Middle frontal gyrus (tissue), 1 donor: Measurements from ENCODE around the gene PRUNE2.
"Not testable (repeated sequence)": the region's sequence is repeated elsewhere in the genome, so short reads cannot be mapped to it uniquely, and the experiment has no call there.

Source experiments
- DNase-seq: peaks from one replicate; pipeline ENCODE4 v3.0.0-alpha.2; 2015; ENCODE audit warnings: low spot score; ENCODE audit errors: extremely low spot score

Gene PRUNE2

DNA sequence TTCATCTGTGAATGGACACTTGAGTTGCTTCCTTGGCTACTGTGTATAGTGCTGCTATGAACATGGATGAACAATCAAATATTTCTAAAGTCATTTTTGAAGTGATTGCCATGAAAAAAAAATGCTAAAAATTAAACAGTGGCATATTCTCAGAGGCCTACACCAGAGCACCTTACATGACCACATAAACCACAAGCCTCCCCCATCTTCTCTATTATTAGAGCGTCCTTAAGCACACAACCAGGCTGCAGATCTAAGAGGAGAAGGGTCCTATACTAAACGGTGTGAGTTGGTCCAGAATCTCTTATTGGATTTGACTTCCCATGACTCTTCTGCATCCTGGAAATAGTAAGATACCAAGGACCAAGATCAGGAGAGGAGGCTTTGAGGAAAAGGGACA is 107.4 kb downstream of the PRUNE2 start:
- no peak for DNase-seq

DNA sequence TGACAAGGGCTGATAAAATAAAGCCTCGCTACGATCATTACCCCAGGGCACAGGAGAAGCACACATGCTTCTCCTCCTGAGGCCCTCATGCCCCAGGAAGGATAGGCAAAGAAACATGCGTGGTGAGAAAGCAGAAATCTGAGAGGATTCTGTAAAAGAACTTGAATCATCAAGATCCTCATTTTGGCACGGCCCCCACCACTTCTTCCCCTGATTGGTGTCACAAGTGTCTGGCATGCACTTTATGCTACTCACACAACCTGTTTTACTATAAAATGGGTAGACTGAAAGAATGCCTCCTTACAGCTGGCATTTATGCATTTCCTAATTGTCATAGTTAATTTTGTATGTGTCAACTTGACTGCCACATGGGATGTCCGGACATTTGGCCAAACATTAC is 109.6 kb downstream of the PRUNE2 start:
- DNase-seq = no peak

DNA sequence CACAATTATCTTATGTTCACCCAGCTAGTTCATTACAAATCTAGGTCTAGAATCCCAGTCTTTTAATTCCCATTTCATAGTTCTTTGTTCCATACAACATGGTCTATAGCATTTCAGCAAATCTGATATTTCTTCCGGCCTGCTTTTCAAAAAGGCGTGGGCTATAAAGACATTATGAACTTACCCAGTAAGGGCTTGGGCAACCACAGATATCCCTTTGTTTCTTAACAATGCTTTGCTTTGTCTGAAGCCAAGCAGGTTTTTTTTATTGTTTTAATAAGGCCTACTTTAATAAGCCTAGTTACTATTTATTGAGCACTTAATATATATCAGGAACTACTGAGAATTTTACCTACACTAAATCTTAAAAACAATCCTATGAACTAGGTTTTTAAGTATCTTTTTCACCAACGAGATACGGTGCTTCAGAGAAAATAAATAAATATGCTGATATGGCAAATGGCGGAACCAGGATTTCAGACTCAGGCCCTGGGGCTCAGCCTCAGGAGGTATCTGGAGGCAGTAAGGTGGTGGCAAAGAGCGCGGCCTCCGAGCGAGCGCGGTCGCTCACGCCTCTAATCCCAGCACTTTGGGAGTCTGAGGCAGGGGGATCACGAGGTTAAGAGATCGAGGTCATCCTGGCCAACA is 112.0 kb downstream of the PRUNE2 start:
- DNase-seq = no peak

DNA sequence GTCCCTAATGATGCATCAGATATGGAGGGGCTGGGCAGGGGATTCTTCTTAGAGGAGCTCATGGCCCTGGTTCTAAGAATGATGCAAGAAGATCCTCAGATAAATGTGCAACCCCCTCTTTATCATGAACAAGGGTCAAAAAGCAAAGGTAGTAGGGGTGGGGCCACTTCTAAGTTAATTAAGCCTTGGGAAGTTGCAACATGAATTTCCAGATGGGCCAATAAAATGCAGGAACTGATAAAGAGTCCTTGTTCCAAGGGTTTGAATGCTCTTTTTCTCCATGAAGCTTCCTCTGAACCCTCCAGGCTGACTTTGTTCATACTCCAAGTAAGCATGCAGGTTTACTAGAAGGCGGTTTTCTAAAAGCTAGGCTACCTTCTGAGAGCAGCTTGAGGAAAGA is 116.1 kb downstream of the PRUNE2 start:
- no peak for DNase-seq

DNA sequence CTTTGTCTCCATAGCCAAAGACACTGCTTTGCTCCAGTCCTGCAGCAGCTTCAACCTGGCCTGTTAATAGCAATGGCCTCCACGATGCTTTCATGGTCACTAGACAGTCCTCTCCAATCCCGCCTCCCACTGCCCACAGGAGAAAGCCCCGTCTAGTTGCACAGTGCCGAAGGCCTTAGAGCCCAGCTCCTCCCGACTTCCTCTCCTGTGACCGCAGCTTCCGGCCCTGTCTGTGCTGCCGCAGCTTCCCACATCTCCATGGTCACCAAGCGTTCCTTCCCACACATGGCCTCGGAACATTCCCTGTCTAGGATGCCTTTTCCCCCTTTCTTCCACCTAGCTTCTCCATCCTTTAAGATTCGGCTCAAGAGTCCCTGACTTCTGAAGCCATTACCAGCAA is 118.2 kb downstream of the PRUNE2 start:
- no peak for DNase-seq

DNA sequence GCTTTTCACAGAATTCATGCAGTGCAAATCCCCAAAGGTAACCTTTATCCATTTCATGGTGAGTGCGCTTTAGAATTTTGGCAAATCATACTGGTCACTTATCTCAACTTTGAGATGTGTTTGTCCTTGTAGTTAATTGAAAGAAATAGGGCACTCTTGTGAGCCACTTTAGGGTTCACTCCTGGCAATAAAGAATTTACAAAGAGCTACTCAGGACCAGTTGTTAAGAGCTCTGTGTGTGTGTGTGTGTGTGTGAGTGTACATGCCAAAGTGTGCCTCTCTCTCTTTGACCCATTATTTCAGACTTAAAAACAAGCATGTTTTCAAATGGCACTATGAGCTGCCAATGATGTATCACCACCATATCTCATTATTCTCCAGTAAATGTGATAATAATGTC is 120.4 kb downstream of the PRUNE2 start:
- no peak for DNase-seq

DNA sequence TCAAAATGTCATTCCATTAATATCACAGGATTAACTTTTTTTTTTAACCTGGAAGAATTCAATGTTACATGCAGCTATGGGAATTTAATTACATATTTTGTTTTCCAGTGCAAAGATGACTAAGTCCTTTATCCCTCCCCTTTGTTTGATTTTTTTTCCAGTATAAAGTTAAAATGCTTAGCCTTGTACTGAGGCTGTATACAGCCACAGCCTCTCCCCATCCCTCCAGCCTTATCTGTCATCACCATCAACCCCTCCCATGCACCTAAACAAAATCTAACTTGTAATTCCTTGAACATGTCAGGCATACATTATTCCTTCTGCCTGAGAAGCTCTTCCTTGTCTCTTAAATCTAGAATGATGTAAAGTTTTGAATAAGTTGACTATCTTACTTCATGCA is 121.0 kb downstream of the PRUNE2 start:
- DNase-seq = no peak

DNA sequence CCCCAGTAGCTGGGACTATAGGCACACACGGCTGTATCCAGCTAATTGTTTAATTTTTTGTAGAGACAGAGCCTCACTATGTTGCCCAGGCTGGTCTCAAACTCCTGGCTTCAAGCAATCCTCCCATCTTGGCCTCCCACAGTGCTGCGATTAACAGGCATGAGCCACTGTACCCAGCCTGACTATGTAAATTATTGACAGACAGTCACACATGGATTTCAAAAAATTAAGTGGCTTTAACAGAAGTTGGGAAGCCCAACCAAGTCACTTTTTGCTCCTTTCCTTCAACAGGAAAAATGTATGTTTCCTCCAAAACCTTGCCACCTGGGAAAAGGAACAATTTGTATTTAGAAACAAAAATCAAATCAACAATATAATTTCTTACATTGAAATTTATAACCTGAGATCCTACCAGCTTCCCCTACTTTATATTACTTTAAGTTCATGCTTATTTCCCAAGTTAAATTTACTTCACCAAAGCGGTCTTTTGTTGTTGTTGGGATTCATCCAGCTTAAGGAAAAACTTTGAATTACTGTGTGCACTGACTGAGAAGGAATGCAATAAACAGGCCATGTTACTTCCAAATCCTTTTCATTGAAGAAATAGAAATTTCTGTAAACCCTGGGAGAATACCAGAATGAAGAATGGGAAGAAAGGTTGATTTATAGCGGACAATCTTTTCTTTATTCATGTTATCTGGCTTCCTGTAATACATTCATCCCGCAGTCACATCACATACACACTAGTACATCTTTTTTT is 133.0 kb downstream of the PRUNE2 start:
- no peak for DNase-seq

DNA sequence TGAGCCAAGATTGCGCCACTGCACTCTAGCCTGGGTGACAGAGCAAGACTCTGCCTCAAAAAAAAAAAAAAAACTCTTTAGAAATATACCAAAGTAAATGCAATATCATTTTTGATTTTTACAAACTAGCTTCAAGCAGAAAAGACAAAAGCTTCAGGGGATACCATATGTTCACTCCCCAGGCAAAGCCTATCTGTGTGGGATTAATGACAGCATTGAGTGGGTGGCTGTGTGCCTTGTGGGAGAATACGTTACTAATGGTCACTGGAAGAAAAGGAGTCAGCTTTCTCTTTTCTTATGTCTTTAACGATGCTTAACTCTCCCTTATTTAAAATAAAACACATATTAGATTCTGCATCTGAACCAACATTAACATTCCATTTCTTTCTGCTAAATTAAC is 139.8 kb downstream of the PRUNE2 start:
- no peak for DNase-seq

DNA sequence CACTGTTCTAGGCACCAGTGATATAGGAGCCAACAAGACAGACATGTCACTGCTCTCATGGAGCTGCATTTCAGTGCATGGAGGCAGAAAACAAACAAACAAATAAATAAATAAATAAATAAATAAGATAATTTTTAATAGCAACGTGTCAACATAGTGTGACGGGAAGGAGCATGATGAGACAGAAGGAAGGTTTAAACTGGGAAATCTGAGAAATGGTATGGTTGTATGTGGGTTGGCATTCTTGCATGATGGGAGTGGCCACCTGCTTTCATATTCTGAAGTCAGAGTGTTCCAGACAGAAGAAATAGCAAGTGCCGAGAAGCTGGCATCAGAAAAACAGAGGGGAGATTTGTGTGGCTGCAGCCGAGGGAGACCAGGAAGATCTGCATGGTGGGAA is 141.8 kb downstream of the PRUNE2 start, which contains the start of gene PCA3:
PCA3 (plus strand) TSS at position 301 of the 400 bp plus-strand sequence.
- no peak for DNase-seq

DNA sequence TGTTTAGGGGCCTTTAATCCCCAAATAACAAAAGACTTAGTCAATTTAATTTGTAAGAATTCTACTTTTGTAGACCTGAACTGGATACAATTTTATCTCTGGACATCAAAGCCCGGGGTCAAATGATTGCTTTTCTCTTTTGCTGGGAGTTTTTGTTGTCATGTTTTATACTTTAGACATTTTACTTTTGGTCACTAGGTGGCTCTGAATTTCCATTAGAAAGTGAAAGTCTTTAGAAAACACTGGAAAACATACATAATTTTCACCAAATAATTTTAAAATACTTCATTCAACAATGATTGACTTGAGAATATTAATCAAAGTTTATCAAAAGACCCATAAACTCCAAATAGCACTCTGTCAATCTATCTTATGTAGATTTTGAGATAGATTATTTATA is 144.5 kb downstream of the PRUNE2 start:
- no peak for DNase-seq

DNA sequence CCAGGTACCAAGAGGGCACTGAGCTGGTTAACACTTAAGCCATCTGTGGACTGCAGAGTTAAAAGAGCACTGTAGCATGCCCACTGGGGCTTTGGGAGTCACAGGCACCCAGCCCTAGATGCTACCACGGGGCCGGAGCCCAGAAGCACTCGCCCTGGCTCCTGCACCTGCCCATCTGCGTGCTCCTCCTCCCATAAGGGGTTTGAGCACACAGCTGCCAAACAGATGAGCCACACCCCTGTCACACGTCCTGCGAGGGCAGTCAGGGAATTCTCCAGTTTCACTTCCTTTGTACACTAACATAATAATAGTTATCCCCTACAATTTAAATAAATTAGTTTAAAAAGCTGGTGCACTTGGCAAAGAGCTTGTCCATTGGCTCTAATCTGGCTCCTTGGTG is 146.2 kb downstream of the PRUNE2 start:
- DNase-seq = no peak

DNA sequence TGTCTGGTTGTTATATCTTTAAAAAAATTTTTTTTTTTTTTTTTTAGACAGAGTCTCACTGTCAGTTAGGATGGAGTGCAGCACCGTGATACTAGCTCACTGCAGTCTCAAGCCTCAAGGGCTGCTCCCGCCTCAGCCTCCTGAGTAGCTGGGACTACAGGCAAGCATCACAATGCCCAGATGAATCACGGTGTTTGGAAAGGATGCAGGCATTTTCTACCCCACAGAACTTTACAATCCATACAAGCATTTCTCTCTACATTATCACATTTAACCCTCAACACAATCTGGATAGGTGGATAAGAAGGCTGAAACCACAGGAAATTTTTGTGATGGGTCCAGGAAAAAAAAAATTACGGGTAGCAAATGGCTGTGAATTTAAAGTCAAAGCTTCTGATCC is 147.4 kb downstream of the PRUNE2 start:
- DNase-seq = no peak

DNA sequence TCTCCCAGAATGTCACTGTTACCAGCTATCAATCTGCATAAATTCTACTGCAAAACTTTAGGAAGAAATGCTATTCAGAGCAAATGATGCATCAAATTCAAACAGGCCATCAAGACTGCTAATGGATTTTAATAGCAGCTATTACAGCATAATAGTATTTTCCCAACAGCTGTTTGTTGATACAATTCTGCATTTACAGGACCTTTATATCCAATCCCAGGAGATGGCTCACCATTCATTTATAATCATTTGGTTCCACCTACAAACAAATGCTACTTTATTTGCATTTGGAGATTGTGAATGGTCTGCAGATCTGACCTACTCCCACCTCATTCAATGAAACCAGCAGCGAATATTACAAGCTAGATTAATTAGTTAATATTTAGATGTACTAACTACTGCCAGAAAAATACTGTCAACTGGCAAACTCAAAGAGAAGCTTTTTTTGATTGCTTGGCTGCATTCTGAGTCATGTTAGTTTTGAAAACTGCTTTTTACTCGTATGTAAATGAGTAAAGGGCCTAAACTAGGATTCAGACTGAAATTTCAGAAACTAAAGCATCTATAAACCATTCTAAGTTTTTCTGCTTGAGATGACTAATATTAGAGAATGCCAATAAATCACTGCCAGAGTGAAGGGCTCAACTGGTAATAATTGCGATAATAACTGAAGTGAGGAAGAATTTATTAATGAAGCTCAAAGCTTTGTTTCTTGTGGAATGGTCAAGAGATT is 148.8 kb downstream of the PRUNE2 start:
- DNase-seq = no peak

DNA sequence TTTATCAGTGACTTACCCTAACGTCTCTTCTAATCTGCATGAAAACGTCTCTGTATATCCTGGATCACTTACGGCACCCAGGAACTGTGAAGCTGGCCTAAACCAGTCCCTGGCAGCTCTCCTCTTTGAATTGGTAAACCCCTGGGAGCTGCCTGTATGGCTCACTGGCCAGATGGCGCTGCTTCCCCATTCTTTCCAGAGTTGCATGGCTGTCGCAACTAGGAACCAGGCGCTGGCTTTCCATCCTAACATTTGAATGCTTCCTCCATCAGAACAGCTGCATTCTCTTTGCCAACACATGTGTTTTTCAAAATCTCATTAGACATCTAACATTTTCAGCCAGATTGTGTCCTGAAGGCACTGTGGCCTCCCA is 149.7 kb downstream of the PRUNE2 start:
- DNase-seq = no peak

DNA sequence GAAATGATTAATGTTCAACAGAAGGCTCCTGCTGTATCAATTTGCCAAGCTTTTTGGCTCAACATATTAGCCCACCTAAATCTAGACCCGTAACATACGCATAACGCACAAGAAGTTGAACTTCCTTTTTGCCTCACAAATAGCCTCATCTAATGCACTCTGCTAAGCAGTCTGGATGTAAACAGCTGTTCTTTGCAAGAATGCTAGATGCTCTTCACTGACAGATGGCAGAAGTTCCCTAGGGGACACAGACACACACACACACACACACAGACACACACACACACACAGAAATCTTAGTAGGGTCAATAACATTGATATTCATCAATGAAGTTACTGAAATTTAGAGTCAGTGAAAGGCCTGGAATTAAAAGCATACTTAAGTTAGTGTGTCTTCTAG is 154.9 kb downstream of the PRUNE2 start:
- DNase-seq = no peak

DNA sequence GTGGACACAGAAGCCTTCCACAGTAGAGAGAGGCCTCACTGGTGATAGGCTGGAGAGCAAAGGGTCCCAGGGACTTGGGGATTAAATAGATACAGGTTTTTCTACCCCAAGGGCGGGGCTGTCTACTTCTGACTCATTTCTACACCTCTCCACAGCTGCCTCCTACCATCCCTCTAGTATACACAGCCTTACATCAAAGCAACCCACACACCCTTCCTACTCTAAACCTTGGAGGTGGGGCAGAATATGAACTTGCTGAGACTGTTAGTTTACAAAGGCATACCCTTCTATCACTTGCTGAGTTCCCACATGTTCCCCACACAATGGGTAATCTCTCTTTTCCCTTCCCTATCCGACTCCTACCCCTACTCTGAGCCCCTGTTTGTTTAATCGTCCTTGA is 161.6 kb downstream of the PRUNE2 start:
- no peak for DNase-seq

DNA sequence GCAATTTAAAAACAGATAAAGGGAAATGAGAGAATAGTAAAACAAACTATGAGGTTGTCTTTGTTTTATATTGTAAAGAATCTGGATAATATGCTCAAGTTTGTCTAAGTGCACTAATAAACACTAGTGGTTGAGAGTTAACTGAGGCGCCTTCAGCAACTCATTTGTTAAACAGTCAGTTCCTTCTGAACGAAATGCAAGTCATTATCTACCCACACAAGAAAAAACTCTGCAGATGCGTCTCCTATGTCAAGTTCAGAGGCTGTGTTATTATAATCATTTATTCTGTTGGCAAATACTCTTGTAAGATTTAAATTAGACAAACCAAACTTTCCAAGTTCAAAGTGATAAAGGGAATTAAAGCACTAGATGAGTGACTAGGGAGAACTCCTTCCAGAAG is 162.0 kb downstream of the PRUNE2 start:
- DNase-seq = no peak

DNA sequence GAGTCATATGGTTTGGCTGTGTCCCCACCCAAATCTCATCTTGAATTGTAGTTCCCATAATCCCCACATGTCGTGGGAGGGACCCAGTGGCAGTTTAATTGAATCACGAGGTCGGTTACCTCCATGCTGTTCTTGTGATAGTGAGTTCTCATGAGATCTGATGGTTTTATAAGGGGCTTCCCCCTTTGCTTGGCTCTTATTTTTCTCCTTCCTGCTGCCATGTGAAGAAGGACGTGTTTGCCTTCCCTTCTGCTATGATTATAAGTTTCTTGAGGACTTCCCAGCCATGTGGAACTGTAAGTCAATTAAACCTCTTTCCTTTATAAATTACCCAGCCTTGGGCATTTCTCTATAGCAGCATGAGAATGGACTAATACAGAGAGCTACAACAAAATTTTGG is 163.0 kb downstream of the PRUNE2 start:
- DNase-seq = not testable (repeated sequence)

DNA sequence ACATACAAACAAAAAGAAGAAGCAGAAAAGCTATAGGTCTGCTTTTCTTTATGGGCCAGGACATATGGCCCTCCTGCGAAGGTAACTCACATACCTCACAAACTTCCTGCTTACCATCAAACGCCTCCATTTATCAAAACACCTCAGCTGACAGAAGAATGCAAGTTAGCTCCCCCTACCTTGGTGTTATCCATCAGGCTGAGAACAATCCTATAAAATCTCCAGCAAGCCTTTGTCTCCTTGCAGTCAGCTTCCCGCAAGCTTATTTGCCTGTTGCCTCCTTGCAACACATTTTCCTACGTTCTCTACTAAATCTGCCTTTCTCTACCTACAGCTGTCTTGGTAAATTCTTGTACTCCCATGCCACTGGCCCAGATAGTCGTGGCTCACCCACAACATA is 164.4 kb downstream of the PRUNE2 start:
- DNase-seq = no peak

DNA sequence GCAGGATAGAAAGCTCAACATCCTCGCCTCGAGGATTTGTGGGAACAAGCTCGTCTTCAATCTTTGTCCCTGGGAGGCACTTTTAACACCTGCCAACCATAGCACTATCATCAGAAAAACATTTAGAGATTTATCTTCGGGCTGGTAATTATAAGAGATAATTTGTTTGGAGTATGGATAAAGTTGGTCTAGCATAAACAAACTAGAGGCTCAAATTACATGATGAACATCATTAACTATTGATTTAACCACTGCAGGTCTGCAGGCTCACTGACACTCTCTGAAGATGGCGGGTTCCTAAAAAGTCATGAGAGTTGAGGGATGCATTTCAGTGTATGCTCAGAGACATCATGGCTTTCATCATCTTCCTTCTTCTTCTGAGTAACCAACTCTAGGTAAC is 167.5 kb downstream of the PRUNE2 start:
- no peak for DNase-seq

DNA sequence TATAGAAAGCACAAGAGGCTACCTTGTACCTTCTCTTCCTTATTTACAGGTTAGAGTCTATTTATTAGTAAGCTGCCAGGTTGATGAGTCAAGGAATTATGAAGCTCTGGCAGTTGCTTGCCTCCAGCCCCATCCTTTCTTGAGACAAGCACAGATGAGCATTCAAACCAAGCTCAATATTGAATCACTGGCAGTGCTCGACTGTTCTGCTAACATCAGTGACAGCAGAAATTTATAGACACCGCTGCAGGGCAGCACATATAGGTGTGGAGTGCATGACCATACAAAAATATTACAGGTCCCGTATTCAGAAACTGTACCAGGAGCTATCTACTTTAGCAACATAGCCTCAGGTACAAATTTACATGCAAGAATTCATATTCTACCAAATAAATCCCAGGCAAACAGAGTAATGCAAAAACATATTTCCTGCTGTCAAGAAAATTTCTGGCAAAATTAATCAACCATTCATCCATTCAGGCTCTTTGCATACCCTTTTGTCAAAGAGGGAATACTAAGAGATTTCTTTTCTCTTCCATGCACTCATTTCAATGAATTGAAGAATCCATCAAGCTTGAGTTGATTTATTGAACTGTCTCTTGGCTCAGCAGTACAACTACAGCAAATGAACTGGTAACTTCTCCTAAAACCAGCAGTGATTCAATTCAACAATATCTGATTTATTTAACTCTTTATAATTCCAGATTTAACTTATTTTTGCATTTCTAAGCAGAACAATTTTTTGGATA is 168.6 kb downstream of the PRUNE2 start:
- DNase-seq = no peak
